H9 (cell line): ENCODE data around the gene CEP112. TPM values are rescaled to one million over a fixed set of nuclear protein-coding genes. Genes with fewer than 3 reads are reported as not detected.

Source experiments
- DNase-seq: peaks from one replicate; pipeline ENCODE4 v3.0.0-alpha.2; 2017
- H2AFZ ChIP-seq: one replicate; pipeline ENCODE4 v1.6.1; 2013; ENCODE audit warnings: mild to moderate bottlenecking, low read length, control low read depth, moderate library complexity
- H2AK5ac ChIP-seq: 2 replicates; pipeline ENCODE4 v1.6.1; 2013; ENCODE audit warnings: low read length, control low read depth, mixed read lengths; ENCODE audit not compliant: insufficient read length
- H2BK120ac ChIP-seq: one replicate; pipeline ENCODE4 v1.6.1; 2013; ENCODE audit warnings: low read depth, mild to moderate bottlenecking, low read length, control low read depth, inconsistent platforms; ENCODE audit not compliant: poor library complexity, severe bottlenecking
- H2BK12ac ChIP-seq: 2 replicates; pipeline ENCODE4 v1.6.1; 2013; ENCODE audit warnings: low read length, control low read depth, mixed read lengths, low read depth; ENCODE audit not compliant: insufficient read length
- H2BK15ac ChIP-seq: 2 replicates; pipeline ENCODE4 v1.6.1; 2013; ENCODE audit warnings: low read depth, low read length, control low read depth
- H2BK20ac ChIP-seq: one replicate; pipeline ENCODE4 v1.6.1; 2013; ENCODE audit warnings: low read depth, mild to moderate bottlenecking, low read length, control low read depth, inconsistent platforms; ENCODE audit not compliant: poor library complexity, severe bottlenecking
- H2BK5ac ChIP-seq: 2 replicates; pipeline ENCODE4 v1.6.1; 2013; ENCODE audit warnings: low read length, control low read depth, mixed read lengths; ENCODE audit not compliant: insufficient read length
- H3K14ac ChIP-seq: 2 replicates; pipeline ENCODE4 v1.6.1; 2013; ENCODE audit warnings: low read length, control low read depth; ENCODE audit not compliant: insufficient read depth
- H3K18ac ChIP-seq: 2 replicates; pipeline ENCODE4 v1.6.1; 2013; ENCODE audit warnings: low read depth, mild to moderate bottlenecking, mixed read lengths, low read length, control low read depth; ENCODE audit not compliant: insufficient read length
- H3K23ac ChIP-seq: 2 replicates; pipeline ENCODE4 v1.6.1; 2013; ENCODE audit warnings: low read length, control low read depth, mixed read lengths, low read depth; ENCODE audit not compliant: insufficient read length
- H3K23me2 ChIP-seq: 2 replicates; pipeline ENCODE4 v1.6.1; 2013; ENCODE audit warnings: low read depth, mild to moderate bottlenecking, mixed read lengths, low read length, control low read depth; ENCODE audit not compliant: insufficient read length, poor library complexity, severe bottlenecking
- H3K27ac ChIP-seq: 2 replicates; pipeline ENCODE4 v1.5.1; 2013; ENCODE audit warnings: low read length, control low read depth, mixed read lengths, low read depth; ENCODE audit not compliant: insufficient read length
- H3K27me3 ChIP-seq: 2 replicates; pipeline ENCODE4 v1.6.1; 2013; ENCODE audit warnings: low read length, control low read depth, inconsistent platforms; ENCODE audit not compliant: insufficient read depth
- H3K4ac ChIP-seq: 2 replicates; pipeline ENCODE4 v1.6.1; 2013; ENCODE audit warnings: low read depth, mild to moderate bottlenecking, control low read depth, inconsistent platforms, low read length, moderate library complexity
- H3K4me1 ChIP-seq: 2 replicates; pipeline ENCODE4 v1.6.1; 2013; ENCODE audit warnings: low read length, control low read depth, inconsistent platforms; ENCODE audit not compliant: insufficient read depth
- H3K4me2 ChIP-seq: 2 replicates; pipeline ENCODE4 v1.6.1; 2013; ENCODE audit warnings: low read length, control low read depth, mixed read lengths; ENCODE audit not compliant: insufficient read length, insufficient read depth
- H3K56ac ChIP-seq: 2 replicates; pipeline ENCODE4 v1.6.1; 2013; ENCODE audit warnings: low read depth, mild to moderate bottlenecking, mixed read lengths, low read length, control low read depth; ENCODE audit not compliant: insufficient read length
- H3K79me1 ChIP-seq: 2 replicates; pipeline ENCODE4 v1.6.1; 2013; ENCODE audit warnings: low read depth, mild to moderate bottlenecking, moderate library complexity, low read length, control low read depth, inconsistent platforms; ENCODE audit not compliant: insufficient read depth, poor library complexity, severe bottlenecking
- H3K79me2 ChIP-seq: 2 replicates; pipeline ENCODE4 v1.6.1; 2013; ENCODE audit warnings: low read length, control low read depth, inconsistent platforms; ENCODE audit not compliant: insufficient read depth
- H3K9ac ChIP-seq: 2 replicates; pipeline ENCODE4 v1.6.1; 2013; ENCODE audit warnings: low read length, control low read depth, mixed read lengths; ENCODE audit not compliant: insufficient read length; ENCODE audit errors: extremely low read depth
- H3K9me3 ChIP-seq: one replicate; pipeline ENCODE4 v1.6.1; 2013; ENCODE audit warnings: low read depth, low read length, inconsistent platforms; ENCODE audit not compliant: control insufficient read depth
- H3T11ph ChIP-seq: one replicate; pipeline ENCODE4 v1.6.1; 2013; ENCODE audit warnings: mild to moderate bottlenecking, low read length, control low read depth, inconsistent platforms
- H4K20me1 ChIP-seq: one replicate; pipeline ENCODE4 v1.6.1; 2013; ENCODE audit not compliant: control insufficient read depth, insufficient read length, insufficient read depth
- H4K5ac ChIP-seq: 2 replicates; pipeline ENCODE4 v1.6.1; 2013; ENCODE audit warnings: low read depth, mild to moderate bottlenecking, mixed read lengths, low read length, control low read depth; ENCODE audit not compliant: insufficient read length
- H4K8ac ChIP-seq: replicated peaks from 2 replicates; pipeline ENCODE4 v1.6.1; 2013; ENCODE audit warnings: low read length, control low read depth, mixed read lengths, low read depth; ENCODE audit not compliant: insufficient read length
- H4K91ac ChIP-seq: 2 replicates; pipeline ENCODE4 v1.6.1; 2013; ENCODE audit warnings: low read depth, mild to moderate bottlenecking, moderate library complexity, mixed read lengths, low read length, control low read depth; ENCODE audit not compliant: insufficient read length
- H3K27ac Mint-ChIP-seq, 3 experiments: 2 replicates in 2 of 3; 3 replicates in 1 of 3; pipeline ENCODE4 v1.8.0; 2020 to 2021; ENCODE audit warnings: mixed read lengths in 3 of 3, mild to moderate bottlenecking in 1 of 3, moderate library complexity in 1 of 3
- H3K27me3 Mint-ChIP-seq: 2 replicates; pipeline ENCODE4 v1.8.0; 2021; ENCODE audit warnings: low read depth, mild to moderate bottlenecking, moderate library complexity, mixed read lengths
- H3K36me3 Mint-ChIP-seq, 3 experiments: 2 replicates in 2 of 3; 3 replicates in 1 of 3; pipeline ENCODE4 v1.8.0; 2020 to 2021; ENCODE audit warnings: low read depth in 3 of 3, mixed read lengths in 3 of 3; ENCODE audit not compliant: insufficient read depth in 1 of 3
- H3K4me1 Mint-ChIP-seq, 2 experiments: 2 replicates each; pipeline ENCODE4 v1.8.0; 2020; ENCODE audit warnings: mixed read lengths in 2 of 2
- H3K4me3 Mint-ChIP-seq, 2 experiments: 2 replicates in 1 of 2; 3 replicates in 1 of 2; pipeline ENCODE4 v1.8.0; 2020 to 2021; ENCODE audit warnings: mild to moderate bottlenecking in 2 of 2, mixed read lengths in 2 of 2, moderate library complexity in 1 of 2
- H3K9me3 Mint-ChIP-seq, 2 experiments: 2 replicates in 1 of 2; 3 replicates in 1 of 2; pipeline ENCODE4 v1.8.0; 2020; ENCODE audit warnings: mild to moderate bottlenecking in 2 of 2, mixed read lengths in 2 of 2, moderate library complexity in 1 of 2
- CTCF ChIP-seq: fragments of 200-600 bp; sonication (generic); conservative IDR thresholded peaks from 3 replicates; pipeline ENCODE4 v1.8.0; 2021; ENCODE audit warnings: antibody characterized with exemption, mild to moderate bottlenecking
- WGBS: extraction: QIAGEN DNeasy Blood & Tissue Kit; methylation state at CpG from one replicate; pipeline ENCODE4 v1.1.7; 2013; ENCODE audit warnings: missing lambda C conversion rate, low lambda C conversion rate, mixed read lengths; ENCODE audit not compliant: insufficient read length; ENCODE audit errors: extremely low coverage; 5-methylcytosine and 5-hydroxymethylcytosine counted together
- total RNA-seq: library from RNA; stranded (reverse); gene quantifications from 2 replicates; pipeline ENCODE4 v1.2.1, GENCODE V29; 2021

The CEP112 gene
- total RNA-seq, 1 experiment from 2014 or later, result 5.4 TPM

GRCh38 chr17:65888649-65889048, 303.3 kb downstream of the CEP112 start:
- H3K4me1 Mint-ChIP-seq, result peaks cover 0 to 2% of the 10 kb centered on the region in 2 experiments; a peak in 1 of 4 replicates
- H3K36me3 Mint-ChIP-seq, result no peaks in the 10 kb centered on the region
- no peak for DNase-seq
- H3K18ac ChIP-seq, result no peak overlapping the region
- H2AK5ac ChIP-seq, result no peak overlapping the region
- no peak overlapping the region for H3T11ph ChIP-seq
- no peaks in the 10 kb centered on the region for H4K20me1 ChIP-seq
- TF ChIP-seq CTCF, result no peak
- no peaks in the 10 kb centered on the region for H3K23me2 ChIP-seq
- no peaks in the 10 kb centered on the region for H3K4me1 ChIP-seq
- no peak overlapping the region for H2BK20ac ChIP-seq
- H4K8ac ChIP-seq, result no peak overlapping the region
- no peaks in the 10 kb centered on the region for H3K27me3 ChIP-seq
- no peaks in the 10 kb centered on the region for H3K9me3 ChIP-seq
- no peaks in the 10 kb centered on the region for H3K27me3 Mint-ChIP-seq
- no peak overlapping the region for H2BK120ac ChIP-seq
- H3K56ac ChIP-seq, result no peak overlapping the region
- H3K27ac Mint-ChIP-seq, result no peak overlapping the region
- H3K79me2 ChIP-seq, result no peaks in the 10 kb centered on the region
- no peak overlapping the region for H4K91ac ChIP-seq
- no peak overlapping the region for H3K4me3 Mint-ChIP-seq
- no peaks in the 10 kb centered on the region for H3K79me1 ChIP-seq
- no peak overlapping the region for H3K27ac ChIP-seq
- no peaks in the 10 kb centered on the region; a peak in 1 of 5 replicates for H3K9me3 Mint-ChIP-seq
- H3K4me2 ChIP-seq, result no peak overlapping the region
- H2BK15ac ChIP-seq, result no peak overlapping the region
- H3K14ac ChIP-seq, result no peak overlapping the region
- H2AFZ ChIP-seq, result no peak overlapping the region
- no peak overlapping the region for H3K9ac ChIP-seq
- no peak overlapping the region for H2BK5ac ChIP-seq
- no peak overlapping the region for H4K5ac ChIP-seq
- WGBS, result no CpG with 5 or more reads among the region's 4 CpGs
- H3K4ac ChIP-seq, result no peak overlapping the region
- H3K23ac ChIP-seq, result no peak overlapping the region
- H2BK12ac ChIP-seq, result no peak overlapping the region
